Measurements from ENCODE around the gene ARID1B. TPM values are rescaled to one million over a fixed set of nuclear protein-coding genes. Genes with fewer than 3 reads are reported as not detected.

The ARID1B gene
- total RNA-seq, 1 experiment from 2014 or later: 35.6 TPM

- Histone ChIP-seq H2AFZ (ENCODE audit: low read depth, low read length, poor library complexity, severe bottlenecking) (no peak overlapping the region), H3K9me2 (ENCODE audit: insufficient read depth) (no peaks in the 10 kb centered on the region), H3K4me2 (ENCODE audit: low read length) (no peak overlapping the region), H3K27ac (ENCODE audit: low read depth, low read length) (no peak overlapping the region), H3K27me3 (ENCODE audit: insufficient read depth, low read length) (no peaks in the 10 kb centered on the region), H3K9me3 (ENCODE audit: control insufficient read depth in 1 of 2, insufficient read depth in 1 of 2, low read depth in 1 of 2, low read length in 2 of 2) (no peaks in the 10 kb centered on the region), H3K36me3 (ENCODE audit: control insufficient read depth in 1 of 2, insufficient read depth in 2 of 2, low read length in 2 of 2) (no peaks in the 10 kb centered on the region), H3K4me3 (replicated peaks in 1 of 2; ENCODE audit: low read depth in 1 of 2, low read length in 2 of 2) (no peak overlapping the region), H3K79me2 (ENCODE audit: insufficient read depth, low read length) (no peaks in the 10 kb centered on the region), H3K9ac (ENCODE audit: low read length) (no peak overlapping the region), H3K4me1 (ENCODE audit: control insufficient read depth in 1 of 2, insufficient read depth in 2 of 2, low read length in 2 of 2) (peaks cover 4% of the 10 kb centered on the region in 2 experiments; a peak in 2 of 4 replicates), H4K20me1 (ENCODE audit: insufficient read depth) (no peaks in the 10 kb centered on the region)
- ChIA-PET RAD21 (ENCODE audit: low non-redundant PET in 1 of 2, low total read pairs in 2 of 2, uncharacterized antibody in 2 of 2, unreplicated experiment in 2 of 2) (no interaction called here), POLR2A (no interaction called here), CTCF (no interaction called here)
- DNase-seq (ENCODE audit: low read depth, low spot score) (no peak), ATAC-seq (no peak)
- no TSS peak for BruUV-seq (replicated peaks)
- intact Hi-C loops (cut with micrococcal nuclease): no loop called here
- TF ChIP-seq EGR1 (IDR thresholded peaks at IDR 0.05; ENCODE audit: low read depth) (no peak), POLR2AphosphoS5 (IDR thresholded peaks at IDR 0.05; ENCODE audit: low read depth, low read length) (no peak), CBX3 (IDR thresholded peaks at IDR 0.05; ENCODE audit: low read depth) (no peak), SRF (IDR thresholded peaks at IDR 0.05; ENCODE audit: low read depth) (no peak), TCF7L2 (IDR thresholded peaks at IDR 0.05; ENCODE audit: borderline replicate concordance, extremely low read depth, insufficient read depth, insufficient read length) (no peak), REST (IDR thresholded peaks at IDR 0.05; ENCODE audit: low read depth) (no peak), ZFX (IDR thresholded peaks at IDR 0.05) (no peak), ATF3 (IDR thresholded peaks at IDR 0.05) (no peak), SP1 (IDR thresholded peaks at IDR 0.05; ENCODE audit: low read depth) (no peak), JUND (IDR thresholded peaks at IDR 0.05) (no peak), EZH2 (IDR thresholded peaks at IDR 0.05) (no peak), ZBTB33 (IDR thresholded peaks at IDR 0.05; ENCODE audit: extremely low read depth, insufficient replicate concordance, low read length) (no peak), YY1 (IDR thresholded peaks at IDR 0.05; ENCODE audit: extremely low read depth, insufficient replicate concordance, low read depth, low read length) (no peak), EZH2phosphoT487 (IDR thresholded peaks at IDR 0.05; ENCODE audit: borderline replicate concordance) (no peak), CEBPB (IDR thresholded peaks at IDR 0.05; ENCODE audit: low read depth) (no peak), FOSL1 (IDR thresholded peaks at IDR 0.05; ENCODE audit: low read depth) (no peak), ELF1 (IDR thresholded peaks at IDR 0.05; ENCODE audit: borderline replicate concordance, low read depth) (no peak), ZNF274 (IDR thresholded peaks at IDR 0.05; ENCODE audit: low read depth, low read length) (no peak), CTCF (IDR thresholded peaks at IDR 0.05 in 2 of 3, conservative IDR thresholded peaks at IDR 0.05 in 1 of 3; ENCODE audit: borderline replicate concordance in 1 of 3, insufficient read depth in 1 of 3, low read depth in 2 of 3, low read length in 2 of 3) (no peak)
Measured at GRCh38 chr6:157125531-157125930, 348.4 kb downstream of the ARID1B start.
